Keratinocyte (primary cell): ENCODE results near the gene KIDINS220. TPM values are rescaled to one million over a fixed set of nuclear protein-coding genes. Genes with fewer than 3 reads are reported as not detected.

Source experiments
- DNase-seq: peaks from one replicate; pipeline ENCODE4 v3.0.0-alpha.2; 2011; ENCODE audit warnings: low read depth, missing footprints, low spot score
- FAIRE-seq: peaks from 2 replicates; lab custom pipeline; 2011; peaks lifted over from hg19 to GRCh38; lab: Jason Lieb, UNC
- H2AFZ ChIP-seq: 2 replicates; pipeline ENCODE4 v1.6.0; 2012; ENCODE audit warnings: low read length, control low read depth, inconsistent platforms; ENCODE audit not compliant: control insufficient read depth
- H3K27ac ChIP-seq: 2 replicates; pipeline ENCODE4 v1.5.1; 2011; ENCODE audit warnings: low read length; ENCODE audit not compliant: control insufficient read depth, insufficient read depth
- H3K27me3 ChIP-seq: 3 replicates; pipeline ENCODE4 v1.6.0; 2011; ENCODE audit warnings: low read length; ENCODE audit not compliant: control insufficient read depth, insufficient read depth; ENCODE audit errors: extremely low read depth
- H3K36me3 ChIP-seq, 2 experiments: 2 replicates in 1 of 2; 3 replicates in 1 of 2; pipeline ENCODE4 v1.5.1; 2011; ENCODE audit warnings: low read length in 2 of 2, mild to moderate bottlenecking in 1 of 2; ENCODE audit not compliant: control insufficient read depth in 2 of 2, insufficient read depth in 2 of 2; ENCODE audit errors: extremely low read depth in 1 of 2
- H3K4me1 ChIP-seq: 3 replicates; pipeline ENCODE4 v1.5.1; 2011; ENCODE audit warnings: low read length; ENCODE audit not compliant: control insufficient read depth, insufficient read depth; ENCODE audit errors: extremely low read depth
- H3K4me2 ChIP-seq: 3 replicates; pipeline ENCODE4 v1.6.0; 2011; ENCODE audit warnings: low read depth, low read length; ENCODE audit not compliant: control insufficient read depth, insufficient read depth; ENCODE audit errors: extremely low read depth
- H3K4me3 ChIP-seq, 3 experiments: fragments of 200-600 bp in 1 of 3; sonication (generic) in 1 of 3; 2 replicates in 2 of 3; 3 replicates in 1 of 3; pipeline ENCODE4 v1.5.1; 2011 to 2016; ENCODE audit warnings: low read length in 3 of 3, mild to moderate bottlenecking in 3 of 3, control low read depth in 2 of 3, inconsistent platforms in 1 of 3, low read depth in 1 of 3, mixed read lengths in 1 of 3, mixed run types in 1 of 3, moderate library complexity in 1 of 3; ENCODE audit not compliant: control insufficient read depth in 2 of 3, insufficient read depth in 2 of 3; ENCODE audit errors: extremely low read depth in 1 of 3
- H3K79me2 ChIP-seq: 2 replicates; pipeline ENCODE4 v1.6.0; 2012; ENCODE audit warnings: low read length; ENCODE audit not compliant: control insufficient read depth, insufficient read depth
- H3K9ac ChIP-seq: 3 replicates; pipeline ENCODE4 v1.6.0; 2011; ENCODE audit warnings: low read length; ENCODE audit not compliant: control insufficient read depth, insufficient read depth; ENCODE audit errors: extremely low read depth
- H3K9me1 ChIP-seq: 3 replicates; pipeline ENCODE4 v1.6.0; 2011; ENCODE audit warnings: low read length; ENCODE audit not compliant: control insufficient read depth, insufficient read depth; ENCODE audit errors: extremely low read depth
- H3K9me3 ChIP-seq: 2 replicates; pipeline ENCODE4 v1.5.1; 2012; ENCODE audit warnings: low read depth, low read length; ENCODE audit not compliant: control insufficient read depth
- H4K20me1 ChIP-seq: 3 replicates; pipeline ENCODE4 v1.6.0; 2011; ENCODE audit warnings: low read length; ENCODE audit not compliant: control insufficient read depth, insufficient read depth; ENCODE audit errors: extremely low read depth
- CTCF ChIP-seq, 3 experiments: IDR thresholded peaks in 1 of 3; conservative IDR thresholded peaks in 1 of 3; optimal IDR thresholded peaks in 1 of 3; 2 replicates in 2 of 3; 3 replicates in 1 of 3; pipeline versions ENCODE3 to v1.5.1; 2011; ENCODE audit warnings: low read length in 3 of 3, mild to moderate bottlenecking in 3 of 3, moderate library complexity in 2 of 3, control low read depth in 1 of 3, inconsistent platforms in 1 of 3; ENCODE audit not compliant: insufficient read depth in 2 of 3; ENCODE audit errors: extremely low read depth in 1 of 3
- EZH2 ChIP-seq: IDR thresholded peaks from one replicate; pipeline ENCODE4 v1.6.1; 2012; ENCODE audit warnings: inconsistent platforms, mild to moderate bottlenecking, low read length, moderate library complexity
- dilution Hi-C: fragments of 300-500 bp; cut with MboI; formaldehyde crosslinking; loops from one replicate; pipeline ENCODE4 v1.7.0; 2020; ENCODE audit warnings: low sequenced_read_pairs; ENCODE audit not compliant: extremely low pct_ligation_motif_present
- polyA plus RNA-seq, 5 experiments: library from polyadenylated mRNA; depleted of rRNA in 3 of 5; stranded (reverse) in 3 of 5; stranded (forward) in 1 of 5; unstranded in 1 of 5; fragments of >200 nt; gene quantifications; 1 replicate in 1 of 5; 2 replicates in 3 of 5; 3 replicates in 1 of 5; pipeline versions ENCODE4 v1.2.1 to v1.2.3, GENCODE V29; 2011 to 2012; ENCODE audit warnings: missing spikeins in 2 of 5, low read depth in 1 of 5, low replicate concordance in 1 of 5

The KIDINS220 gene
- polyA plus RNA-seq, 1 donor (not counting 4 experiments of a cell fraction or from before 2014, with no cell fraction given): 28.8 TPM

- Histone ChIP-seq H4K20me1 (no peaks in the 10 kb centered on the region), H3K79me2 (no peaks in the 10 kb centered on the region), H3K9me3 (no peaks in the 10 kb centered on the region), H3K27me3 (no peaks in the 10 kb centered on the region), H3K9me1 (no peaks in the 10 kb centered on the region), H3K4me3 (no peak overlapping the region), H3K4me2 (no peak overlapping the region), H3K36me3 (peaks cover 7% of the 10 kb centered on the region in 2 experiments), H2AFZ (no peak overlapping the region), H3K27ac (no peak overlapping the region), H3K4me1 (no peaks in the 10 kb centered on the region), H3K9ac (no peak overlapping the region)
- DNase-seq (no peak), FAIRE-seq (no peak)
- dilution Hi-C loops: no loop called here
- no peak for TF ChIP-seq EZH2
- TF ChIP-seq CTCF (optimal IDR thresholded peaks at IDR 0.05 in 1 of 3, IDR thresholded peaks at IDR 0.05 in 1 of 3, conservative IDR thresholded peaks at IDR 0.05 in 1 of 3; ENCODE audit: extremely low read depth in 1 of 3, insufficient read depth in 2 of 3, low read length in 3 of 3): no peak
Measured at GRCh38 chr2:8779795-8780671, 57.4 kb downstream of the KIDINS220 start.

DNA sequence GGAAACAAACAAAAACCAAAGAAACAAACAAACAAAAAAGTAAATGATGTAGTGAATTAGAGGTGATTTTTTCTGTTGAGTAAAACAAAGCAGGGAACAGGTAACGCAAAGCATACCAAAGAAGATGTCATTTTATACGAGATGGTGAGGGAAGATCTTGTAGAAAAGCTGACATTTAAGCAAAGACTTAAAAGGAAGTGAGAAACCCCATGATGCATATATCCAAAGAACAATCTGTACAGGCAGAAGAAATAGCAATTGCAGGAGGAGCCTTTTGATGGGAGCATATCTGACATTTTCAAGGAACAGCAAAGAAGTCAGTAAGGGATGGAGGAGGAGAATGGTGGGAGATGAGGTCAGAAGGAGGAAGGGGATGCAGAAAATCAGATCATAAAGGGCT, 63.0 kb downstream of the KIDINS220 start:
- no peak for FAIRE-seq

More for the DNA sequence above, 63.0 kb downstream of the KIDINS220 start:
- Histone ChIP-seq H3K9me3 (no peaks in the 10 kb centered on the region), H4K20me1 (no peaks in the 10 kb centered on the region), H3K27me3 (no peaks in the 10 kb centered on the region), H3K36me3 (peaks cover 7 to 9% of the 10 kb centered on the region in 2 experiments), H3K4me3 (no peak overlapping the region), H3K9ac (no peak overlapping the region), H3K4me2 (no peak overlapping the region), H3K4me1 (no peaks in the 10 kb centered on the region), H3K79me2 (no peaks in the 10 kb centered on the region), H3K27ac (no peak overlapping the region), H2AFZ (no peak overlapping the region), H3K9me1 (no peaks in the 10 kb centered on the region)
- dilution Hi-C loops: no loop called here
- TF ChIP-seq EZH2 (no peak), CTCF (optimal IDR thresholded peaks at IDR 0.05 in 1 of 3, IDR thresholded peaks at IDR 0.05 in 1 of 3, conservative IDR thresholded peaks at IDR 0.05 in 1 of 3; ENCODE audit: extremely low read depth in 1 of 3, insufficient read depth in 2 of 3, low read length in 3 of 3) (no peak)
- no peak for DNase-seq
